HG02870 (cell line): ENCODE data around the gene GBA2.

Experiments
- ATAC-seq: cut with Tn5 transposase; IDR thresholded peaks from one replicate; pipeline ENCODE4 v1.9.1; 2021; ENCODE audit warnings: mild to moderate bottlenecking, moderate library complexity; ENCODE audit not compliant: unreplicated experiment

The GBA2 gene

DNA sequence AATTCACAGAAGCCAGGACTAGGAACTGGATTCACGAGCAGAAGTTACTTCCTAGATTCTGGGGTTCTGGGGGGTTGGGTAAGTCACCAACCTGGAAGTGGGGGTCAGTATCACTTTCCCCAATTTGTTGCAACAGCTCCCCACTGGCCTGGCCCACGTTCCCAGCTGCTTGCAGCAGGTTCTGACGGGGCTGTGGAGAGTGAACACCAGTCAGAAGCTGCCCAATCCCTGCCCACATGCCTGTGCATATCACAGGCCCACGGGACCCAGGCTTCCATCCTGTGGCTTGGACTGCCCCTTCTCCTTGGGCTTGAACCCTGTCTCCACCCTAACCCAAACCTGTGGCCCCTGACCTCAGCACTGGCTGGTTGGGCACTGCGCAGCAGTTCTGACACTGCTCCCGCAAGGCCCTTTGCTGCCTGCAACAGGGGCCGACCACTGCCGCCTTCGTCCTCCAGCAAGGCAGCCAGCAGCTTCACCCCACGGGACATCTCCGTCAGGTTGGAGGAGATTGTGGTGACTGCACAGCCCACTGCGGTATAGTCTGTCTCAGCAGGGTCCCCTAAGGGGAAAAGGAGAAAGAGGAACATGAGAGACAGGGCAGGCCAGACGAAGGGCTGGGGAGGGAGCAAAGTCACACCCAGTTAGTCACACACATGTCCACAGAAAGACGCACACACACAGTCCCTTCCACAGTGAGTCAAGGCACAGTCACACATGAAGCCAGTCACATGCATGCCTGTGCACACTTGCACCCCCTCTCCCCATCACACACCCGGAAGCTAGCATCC is 30.1 kb downstream of the GBA2 start:
- ATAC-seq: no peak

DNA sequence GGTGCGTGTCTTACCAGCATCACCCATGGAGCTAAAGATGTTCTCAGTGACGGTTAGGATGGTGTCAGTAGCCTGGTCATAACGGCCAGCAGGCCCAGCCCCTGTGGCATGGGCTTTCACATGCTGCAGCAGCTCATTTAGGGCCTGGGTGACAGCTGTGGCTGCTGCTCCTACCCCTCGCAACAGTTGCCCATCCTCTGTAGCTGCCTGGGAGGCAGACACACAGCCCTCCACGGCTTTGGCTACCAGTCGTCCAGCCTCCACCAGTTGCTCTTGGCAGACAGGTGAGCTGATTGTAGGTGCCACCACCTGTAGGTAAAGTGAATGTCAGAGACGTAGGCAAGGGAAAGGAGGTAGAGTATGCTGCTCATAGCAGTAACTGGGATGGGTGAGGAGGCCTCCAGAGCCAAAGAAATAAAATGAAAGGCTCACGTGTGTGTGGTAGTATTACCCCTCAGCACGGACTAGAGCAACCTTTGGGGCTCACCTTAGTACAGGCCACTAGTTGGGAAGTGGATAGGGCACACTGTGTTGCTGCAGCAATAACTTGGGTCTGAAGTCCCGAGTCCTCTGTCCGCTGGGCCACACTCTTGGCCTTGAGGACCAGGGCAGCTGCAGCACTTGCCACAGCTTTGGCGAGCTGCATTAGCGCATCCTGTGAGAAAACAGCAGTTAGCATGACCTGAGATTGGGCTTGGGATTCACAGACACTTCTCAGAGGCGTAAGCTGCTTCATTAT is 31.7 kb downstream of the GBA2 start:
- no peak for ATAC-seq

DNA sequence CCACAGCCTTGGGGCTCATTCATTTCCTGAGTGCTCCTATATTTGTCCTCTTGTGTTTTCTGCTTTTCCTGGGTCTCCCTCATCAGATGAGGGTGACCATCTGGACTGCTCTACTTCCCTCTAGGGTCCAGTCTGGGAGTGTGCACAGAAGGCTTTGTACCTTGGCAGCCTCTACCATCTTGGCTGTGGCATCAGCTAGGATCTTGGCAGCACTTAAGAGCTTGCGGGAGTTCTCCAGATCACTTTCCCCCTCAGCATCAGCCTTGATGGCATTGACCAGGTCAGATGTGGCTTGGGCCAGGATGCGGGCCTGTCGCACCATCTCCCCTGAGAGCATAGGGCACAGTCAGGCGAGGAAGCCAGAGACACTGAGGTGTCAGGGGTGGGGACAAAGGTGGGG is 32.8 kb downstream of the GBA2 start:
- no peak for ATAC-seq

DNA sequence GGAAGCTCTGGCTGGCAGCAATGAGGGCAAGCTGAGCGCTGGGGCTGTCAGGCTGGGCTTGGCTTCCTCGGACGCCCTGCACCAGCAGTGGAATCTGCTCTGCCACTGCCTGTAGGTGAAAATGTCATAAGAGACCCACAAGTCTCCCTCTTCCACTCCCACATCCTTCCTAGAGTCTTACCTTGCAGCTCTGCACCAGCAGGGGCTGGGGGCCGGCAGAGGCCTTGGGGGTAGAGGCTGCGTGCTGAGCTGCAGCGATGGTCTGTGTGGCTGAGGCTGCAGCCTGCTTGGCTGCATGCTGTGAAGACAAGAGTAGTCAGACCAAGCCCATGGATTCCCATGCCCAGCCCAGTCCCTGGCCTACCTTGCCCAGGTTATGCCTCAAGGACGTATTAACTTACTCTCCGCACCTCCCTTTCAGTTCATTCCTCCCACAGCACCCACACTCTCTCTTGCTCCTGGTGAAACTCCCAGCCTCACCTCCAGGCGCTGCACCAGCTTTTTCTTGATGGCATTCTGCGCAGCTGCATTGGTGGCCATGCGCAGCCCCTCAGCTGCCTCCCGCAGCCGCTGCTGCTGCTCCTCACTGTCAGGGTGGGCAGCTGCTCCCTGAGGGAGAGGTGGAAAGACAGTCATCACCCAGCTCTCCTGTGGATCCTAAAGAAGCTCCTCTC is 34.3 kb downstream of the GBA2 start:
- no peak for ATAC-seq

DNA sequence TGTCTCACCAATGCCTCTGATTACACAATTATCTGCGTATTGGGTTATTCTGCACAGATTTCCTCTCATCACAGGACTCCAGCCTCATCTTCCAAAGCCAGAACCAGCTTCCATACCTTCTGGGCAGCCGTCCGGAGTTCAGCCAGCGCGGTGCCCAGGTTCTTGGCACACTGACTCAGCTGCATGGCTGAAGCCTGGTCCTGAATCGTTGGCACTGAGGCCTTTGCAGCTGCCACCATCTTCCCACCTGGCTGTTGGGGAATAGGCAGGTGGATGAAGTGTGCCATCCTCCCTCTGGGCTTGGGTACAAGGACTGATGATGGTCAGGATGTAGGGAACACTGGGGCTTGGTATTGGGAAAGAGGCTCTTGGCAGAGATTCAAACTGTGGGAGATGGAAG is 34.9 kb downstream of the GBA2 start:
- no peak for ATAC-seq

DNA sequence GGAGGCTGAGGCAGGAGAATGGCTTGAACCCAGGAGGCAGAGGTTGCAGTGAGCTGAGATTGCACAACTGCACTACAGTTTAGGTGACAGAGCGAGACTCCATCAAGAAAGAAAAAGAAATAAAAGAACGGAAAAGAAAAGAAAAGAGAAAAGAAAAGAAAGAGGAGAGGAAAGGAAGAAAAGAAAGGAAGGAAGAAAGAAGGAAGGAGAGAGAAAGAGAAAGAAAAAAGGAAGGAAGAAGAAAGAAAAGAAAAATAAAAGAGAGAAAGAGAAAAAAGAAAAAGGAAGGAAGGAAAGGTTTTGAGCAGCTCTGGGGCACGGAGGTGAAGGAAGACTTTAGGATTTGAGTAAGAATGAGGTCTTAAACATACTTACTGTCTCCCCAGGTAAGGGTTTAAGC is 35.5 kb downstream of the GBA2 start:
- ATAC-seq: no peak

DNA sequence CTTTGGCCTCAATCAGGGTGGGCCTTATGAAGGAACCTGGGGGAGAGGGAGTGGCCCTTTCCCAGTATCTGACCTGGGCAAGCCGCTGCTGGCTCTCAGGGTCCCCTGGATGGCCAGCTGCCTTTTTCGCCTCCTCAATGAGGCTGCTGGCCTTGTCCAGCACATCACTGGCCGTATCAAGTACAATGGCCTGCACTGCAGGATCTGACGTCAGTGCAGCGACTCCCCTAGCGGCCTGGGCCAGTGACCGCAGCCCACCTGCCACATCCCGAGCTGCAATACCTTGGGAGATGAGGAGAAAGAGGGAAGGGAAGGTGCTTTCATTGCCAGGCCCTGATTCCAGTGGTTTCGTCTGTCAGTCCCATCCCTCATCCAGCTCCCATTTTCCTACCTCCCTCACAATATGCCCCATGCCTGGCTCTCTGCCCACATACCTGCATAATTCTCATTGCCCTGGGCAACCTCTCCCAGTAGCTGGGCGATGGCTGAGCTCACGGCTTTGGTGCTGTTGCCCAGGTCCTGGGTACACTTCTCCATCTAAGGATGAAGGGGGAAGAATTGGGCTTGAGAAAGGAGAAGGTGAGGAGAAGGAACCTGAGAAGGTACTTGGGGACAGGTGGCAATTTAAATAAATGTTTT is 36.1 kb downstream of the GBA2 start:
- ATAC-seq: no peak

DNA sequence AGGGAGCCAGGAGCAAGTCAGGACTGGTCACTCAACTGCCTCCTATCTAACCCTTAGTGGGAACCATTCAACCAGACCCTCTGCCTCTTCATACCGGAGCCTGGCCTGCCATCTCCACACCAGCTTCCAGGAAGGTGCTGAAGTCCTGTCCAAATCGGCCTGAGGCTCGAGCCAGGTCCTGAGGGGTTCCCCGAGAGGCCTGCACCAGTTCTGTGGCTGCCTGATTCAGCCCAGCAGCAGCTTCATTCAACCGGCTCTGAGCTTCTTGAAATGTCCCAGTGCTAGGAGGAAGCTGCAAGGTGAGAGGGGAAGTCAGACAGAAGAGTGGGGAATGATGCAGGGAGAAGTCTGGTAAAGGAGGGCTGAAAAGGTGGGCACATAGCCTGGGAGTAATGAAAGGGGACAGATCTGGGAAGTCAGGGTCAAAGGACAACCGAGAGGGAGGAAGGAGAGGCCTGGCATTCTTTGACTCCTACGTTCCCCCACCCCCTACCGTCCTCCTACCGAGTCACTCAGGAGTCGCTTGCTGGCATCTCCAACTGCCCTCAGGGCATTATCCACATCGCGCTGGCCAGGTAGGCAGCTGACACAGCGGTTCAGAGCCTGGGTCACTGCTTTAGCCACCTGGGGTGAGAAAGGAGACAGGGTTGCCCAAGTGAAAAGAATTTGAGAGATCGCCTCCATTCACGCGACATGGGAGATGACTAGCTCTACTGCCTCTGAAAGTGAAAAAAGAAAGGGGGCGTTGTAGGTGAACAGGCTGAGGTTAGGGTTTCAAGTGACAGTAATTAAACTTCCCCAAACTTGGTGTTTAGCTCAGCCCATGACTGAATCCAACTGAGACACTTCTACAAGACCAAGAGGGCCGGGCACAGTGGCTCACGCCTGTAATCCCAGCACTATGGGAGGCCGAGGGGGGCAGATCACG is 37.3 kb downstream of the GBA2 start:
- ATAC-seq: peak; percentile 66

DNA sequence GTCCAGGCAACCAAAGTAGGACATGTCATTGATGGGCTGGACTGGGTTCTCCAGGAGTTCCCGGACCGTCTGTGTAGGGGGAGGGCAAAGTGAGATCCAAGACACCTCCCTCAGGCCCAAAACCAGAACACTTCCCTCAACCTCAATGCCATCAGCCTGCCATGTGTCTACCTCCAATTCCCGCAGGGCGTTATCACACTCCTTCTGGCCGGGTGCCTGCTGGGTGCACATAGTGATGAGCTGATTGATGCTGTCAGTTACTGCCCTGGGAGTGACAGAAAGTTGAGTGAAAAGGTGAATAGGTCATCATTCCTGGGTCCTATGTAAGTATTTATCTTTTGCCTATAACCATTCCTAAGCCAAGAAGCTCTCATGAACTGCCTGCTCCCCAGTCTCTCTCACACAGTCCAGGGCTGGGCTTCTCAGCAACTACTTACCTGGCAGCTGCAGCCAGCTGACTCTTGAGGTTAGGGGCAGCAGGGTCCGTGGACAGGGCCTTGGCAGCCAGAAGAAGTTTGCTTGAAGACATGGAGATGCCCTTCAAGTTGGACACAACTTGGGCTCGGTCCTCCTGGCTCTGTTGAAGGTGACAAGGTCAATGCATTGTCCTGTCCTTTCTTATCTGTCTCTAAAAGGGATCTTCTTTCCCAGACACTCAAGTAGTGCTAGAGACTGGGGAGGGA is 38.1 kb downstream of the GBA2 start:
- no peak for ATAC-seq

DNA sequence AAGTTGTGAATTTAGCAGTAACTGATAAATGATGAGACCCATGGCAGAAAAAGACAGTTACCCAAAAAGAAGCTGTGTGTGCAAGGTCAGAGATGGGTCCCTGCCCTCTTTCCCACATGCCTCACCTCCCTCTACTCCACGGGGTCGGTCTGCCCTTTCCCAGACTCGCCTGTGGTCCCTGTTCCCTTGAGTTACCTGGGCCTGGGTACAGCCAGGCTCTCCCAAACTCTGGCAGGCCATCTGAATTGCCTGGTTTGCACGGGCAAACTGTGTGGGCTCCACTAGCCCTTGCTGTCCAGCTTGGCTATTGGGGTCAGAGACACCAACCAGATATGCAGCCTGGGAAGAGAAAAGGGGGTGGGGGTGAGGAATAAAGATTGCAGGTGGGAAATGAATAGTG is 40.9 kb downstream of the GBA2 start:
- no peak for ATAC-seq

DNA sequence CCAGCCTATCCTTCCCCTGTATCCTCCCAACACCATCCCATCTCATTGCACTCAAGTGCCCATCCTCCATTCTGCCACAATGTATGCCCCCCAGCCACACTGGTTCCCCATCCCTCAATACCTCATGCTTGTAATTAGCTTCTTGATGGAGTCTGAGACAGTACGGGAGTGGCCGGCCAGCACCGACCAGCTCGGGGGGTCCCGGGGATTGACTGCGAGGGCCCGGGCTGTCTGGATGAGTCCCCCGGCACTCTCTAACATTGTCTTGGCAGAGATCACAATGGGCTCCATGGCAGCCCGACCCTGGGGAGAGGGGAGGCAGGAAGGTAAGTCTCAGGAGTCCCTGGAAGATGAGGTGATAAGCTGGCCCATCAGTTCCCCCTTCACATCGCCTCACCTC is 42.1 kb downstream of the GBA2 start:
- ATAC-seq: no peak

DNA sequence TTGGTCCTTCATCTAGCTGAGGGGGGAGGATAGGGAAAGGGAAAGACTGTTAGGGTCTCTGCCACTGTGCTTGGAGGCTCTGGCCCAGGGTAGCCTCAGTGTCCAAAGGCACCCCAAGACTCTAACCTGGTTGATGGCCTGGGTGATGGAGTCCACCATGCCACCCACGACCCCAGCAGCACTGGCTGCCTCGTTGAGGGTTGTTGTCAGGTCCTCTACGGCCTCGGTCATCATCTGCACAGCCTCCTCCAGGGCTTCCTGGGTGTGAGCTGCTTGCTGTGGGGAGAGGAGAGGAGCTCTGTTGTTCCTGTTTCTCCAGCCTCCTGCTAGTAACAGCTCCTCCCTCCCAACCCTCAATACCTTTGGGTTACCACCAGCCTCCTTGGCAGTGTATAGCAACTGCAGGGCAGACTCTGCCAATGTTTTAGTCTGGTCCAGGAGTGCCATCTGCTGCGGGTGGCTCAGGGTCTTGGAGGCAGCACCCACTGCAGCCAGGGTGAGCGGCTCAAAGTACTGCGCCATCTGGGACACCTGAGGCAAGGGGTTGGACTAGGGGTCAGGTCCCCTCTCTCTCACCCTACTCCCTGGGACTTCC is 43.1 kb downstream of the GBA2 start:
- no peak for ATAC-seq

DNA sequence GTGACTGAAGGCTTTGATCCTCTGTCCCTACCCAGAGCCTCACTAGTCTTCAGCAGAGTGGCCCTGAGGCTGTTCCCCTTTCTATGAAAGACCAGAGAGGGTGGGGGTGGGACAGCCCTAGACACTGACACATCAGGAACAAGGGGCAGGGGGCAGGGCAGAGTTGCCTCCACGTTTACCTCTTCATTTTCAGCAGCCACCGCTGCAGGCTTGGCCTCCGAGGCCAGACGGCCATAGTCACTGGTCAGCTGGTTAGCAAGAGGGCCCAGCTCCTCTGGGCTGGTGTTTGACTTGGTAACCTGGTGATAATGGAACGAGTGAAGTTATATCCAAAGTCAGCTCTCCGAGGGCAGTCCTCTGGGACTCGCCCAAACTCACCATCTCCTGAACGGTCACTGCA is 43.7 kb downstream of the GBA2 start:
- ATAC-seq: no peak

DNA sequence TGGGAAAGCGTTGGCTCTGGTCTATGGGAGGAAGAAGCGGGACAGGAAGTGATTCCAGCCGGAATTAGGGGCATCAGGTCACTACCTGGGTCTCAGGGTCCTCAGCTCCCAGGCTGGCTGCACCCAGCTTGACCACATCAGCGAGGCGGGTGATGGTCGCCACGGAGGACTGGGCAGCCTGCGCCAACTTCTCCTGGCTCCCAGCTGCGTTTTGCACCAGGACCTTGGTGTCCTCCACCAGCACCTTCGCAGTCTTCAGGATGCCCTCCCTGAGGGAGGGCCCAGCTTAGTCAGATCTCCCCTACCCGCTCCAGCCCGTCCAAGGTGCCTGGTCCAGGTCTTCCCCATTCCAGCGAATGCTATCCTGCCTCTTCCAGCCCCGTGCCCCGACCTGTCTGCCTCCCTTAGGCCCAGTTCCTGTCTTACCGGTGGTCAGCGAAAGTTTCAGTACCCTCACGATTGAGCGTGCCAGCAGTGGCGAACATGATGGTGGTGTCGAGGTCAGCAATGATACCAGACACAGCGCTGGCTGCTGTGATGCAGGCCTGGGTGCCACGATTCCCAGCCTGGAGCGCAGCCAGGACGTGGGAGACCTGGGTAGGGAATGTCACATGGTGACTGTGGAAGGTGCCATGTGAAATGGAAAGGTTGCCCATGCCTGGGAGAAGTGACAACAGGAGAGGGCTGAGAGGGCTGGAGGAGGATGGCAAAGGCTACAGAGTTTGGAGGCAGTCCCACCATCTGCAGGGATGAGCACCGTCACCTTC is 44.9 kb downstream of the GBA2 start:
- ATAC-seq: no peak

DNA sequence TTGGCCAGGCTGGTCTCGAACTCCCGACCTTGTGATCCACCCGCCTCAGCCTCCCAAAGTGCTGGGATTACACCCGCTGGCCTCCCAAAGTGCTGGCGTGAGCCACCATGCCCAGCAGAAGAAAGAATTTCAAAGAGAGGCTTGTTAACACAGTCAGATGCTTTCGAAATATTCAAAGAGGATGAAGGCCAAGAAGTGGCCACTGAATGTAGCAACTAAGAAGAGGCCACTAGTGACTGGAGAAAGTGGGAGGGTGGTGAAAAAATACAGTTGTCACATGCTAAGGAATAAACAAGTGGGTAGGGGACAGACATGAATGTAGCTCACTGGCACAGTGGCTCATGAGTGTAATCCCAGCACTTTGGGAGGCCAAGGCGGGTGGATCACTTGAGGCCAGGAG is 46.3 kb downstream of the GBA2 start:
- ATAC-seq: no peak

DNA sequence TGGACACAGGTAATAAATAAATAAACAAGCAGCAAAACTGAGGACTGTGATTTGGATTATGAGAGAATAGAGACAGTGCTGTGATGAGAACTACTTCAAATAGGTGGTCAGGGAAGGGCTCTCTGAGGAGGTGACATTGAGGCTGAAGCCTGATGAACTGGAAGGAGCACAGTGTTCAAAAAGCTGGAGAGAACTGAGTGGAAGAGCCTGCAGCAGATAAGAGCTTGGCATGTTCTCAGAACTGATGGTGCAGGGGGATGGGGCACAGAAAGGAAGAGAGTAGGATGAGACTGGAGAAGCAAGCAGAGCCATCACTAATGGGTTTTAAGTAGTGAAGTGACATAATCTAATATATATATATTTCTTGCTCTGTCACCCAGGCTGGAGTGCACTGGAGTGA is 48.1 kb downstream of the GBA2 start:
- ATAC-seq: no peak

DNA sequence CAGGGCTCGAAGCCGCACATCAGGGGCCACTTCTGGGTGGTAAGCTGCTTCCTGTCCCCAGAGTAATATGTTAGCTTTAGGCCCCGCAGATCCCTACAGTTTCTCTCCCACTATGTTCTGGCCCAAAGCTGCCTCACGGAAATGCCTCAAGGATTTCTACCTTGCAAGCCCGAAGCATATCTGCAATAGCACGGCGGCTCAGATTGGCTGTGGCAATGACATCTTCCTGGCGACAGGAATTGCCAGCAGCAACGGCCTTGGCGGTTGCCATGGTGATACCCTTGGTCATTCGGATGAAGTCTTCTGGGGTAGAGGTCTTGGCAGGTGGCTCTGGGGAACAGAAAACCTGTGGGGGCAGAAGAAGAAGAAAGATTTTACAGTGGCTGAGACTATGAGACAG is 49.0 kb downstream of the GBA2 start:
- ATAC-seq: no peak

DNA sequence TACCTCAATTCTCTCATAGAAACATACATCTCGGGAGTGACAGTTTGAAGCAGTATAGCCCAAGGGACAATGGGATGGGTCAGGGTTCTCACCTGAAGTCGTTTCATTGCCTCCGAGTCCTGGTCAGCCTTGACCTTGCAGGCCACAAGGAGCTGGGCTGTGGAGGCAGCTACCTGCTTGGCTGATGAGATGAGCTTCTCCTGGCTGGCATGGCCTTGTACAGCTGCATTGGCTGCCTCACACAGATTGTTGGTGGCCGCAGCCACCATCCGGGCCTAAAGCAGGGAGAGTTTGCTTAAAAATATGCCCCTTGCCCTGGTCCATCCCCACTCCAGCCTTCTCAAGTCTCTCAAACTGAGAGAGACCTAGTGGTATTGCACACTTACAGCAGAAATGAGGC is 50.8 kb downstream of the GBA2 start:
- ATAC-seq: no peak

DNA sequence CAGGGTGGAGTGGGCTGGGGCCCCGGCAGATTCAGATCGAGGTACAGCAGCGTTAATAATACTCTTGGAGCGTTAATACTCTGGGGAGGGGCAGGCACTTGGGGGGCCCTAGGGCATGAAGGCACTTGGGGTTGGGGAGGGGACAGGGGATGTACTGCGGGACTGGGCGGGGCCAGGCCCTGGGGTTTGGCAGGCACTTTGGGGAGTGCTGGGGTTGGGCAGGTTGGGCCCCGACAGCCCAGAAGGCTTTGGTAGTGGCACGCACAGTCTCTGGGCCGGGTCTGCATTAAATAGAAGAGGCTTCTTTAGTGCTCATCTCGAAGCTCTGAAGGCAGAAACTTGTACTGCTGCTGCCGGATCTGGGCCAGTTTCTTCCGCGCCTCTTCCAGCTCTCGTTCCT is 51.5 kb downstream of the GBA2 start:
- ATAC-seq: no peak
